ENCODE measurements around the gene SLC28A2.
A peak's percentile ranks its signal among the peaks of the same experiment; 100 is the strongest.

SLC28A2 gene

DNA sequence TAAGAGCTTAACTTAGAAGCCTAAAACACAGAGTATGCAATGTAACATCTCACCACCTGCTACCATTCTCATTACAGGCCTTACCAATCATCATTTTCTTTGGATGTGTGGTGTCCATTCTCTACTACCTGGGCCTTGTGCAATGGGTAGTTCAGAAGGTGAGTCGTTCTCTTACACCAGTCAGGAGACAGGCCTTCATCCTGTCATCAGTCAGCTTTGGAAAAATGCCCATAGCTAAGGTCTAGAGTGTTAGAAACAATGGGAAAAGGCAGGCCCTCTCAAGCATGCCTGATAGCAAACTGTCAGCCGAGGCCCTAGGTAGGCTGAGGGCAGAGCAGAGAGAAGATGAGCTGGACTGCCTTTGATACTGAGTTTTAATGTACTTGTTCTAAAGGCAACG, 13.5 kb downstream of the SLC28A2 start:
- TF ChIP-seq, protein P1, sequence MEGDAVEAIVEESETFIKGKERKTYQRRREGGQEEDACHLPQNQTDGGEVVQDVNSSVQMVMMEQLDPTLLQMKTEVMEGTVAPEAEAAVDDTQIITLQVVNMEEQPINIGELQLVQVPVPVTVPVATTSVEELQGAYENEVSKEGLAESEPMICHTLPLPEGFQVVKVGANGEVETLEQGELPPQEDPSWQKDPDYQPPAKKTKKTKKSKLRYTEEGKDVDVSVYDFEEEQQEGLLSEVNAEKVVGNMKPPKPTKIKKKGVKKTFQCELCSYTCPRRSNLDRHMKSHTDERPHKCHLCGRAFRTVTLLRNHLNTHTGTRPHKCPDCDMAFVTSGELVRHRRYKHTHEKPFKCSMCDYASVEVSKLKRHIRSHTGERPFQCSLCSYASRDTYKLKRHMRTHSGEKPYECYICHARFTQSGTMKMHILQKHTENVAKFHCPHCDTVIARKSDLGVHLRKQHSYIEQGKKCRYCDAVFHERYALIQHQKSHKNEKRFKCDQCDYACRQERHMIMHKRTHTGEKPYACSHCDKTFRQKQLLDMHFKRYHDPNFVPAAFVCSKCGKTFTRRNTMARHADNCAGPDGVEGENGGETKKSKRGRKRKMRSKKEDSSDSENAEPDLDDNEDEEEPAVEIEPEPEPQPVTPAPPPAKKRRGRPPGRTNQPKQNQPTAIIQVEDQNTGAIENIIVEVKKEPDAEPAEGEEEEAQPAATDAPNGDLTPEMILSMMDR (IDR thresholded peaks at IDR 0.05; ENCODE audit: low read depth, low read length): no peak
- H3K4me3 ChIP-seq (ENCODE audit: low read depth, low read length): no peak overlapping the region

- no peak overlapping the region for H3K4me3 ChIP-seq (ENCODE audit: low read depth, low read length)
- TF ChIP-seq, protein P1 (IDR thresholded peaks at IDR 0.05; ENCODE audit: low read depth, low read length): no peak
Measured at GRCh38 chr15:45268135-45268534, 16.1 kb downstream of the SLC28A2 start.

DNA sequence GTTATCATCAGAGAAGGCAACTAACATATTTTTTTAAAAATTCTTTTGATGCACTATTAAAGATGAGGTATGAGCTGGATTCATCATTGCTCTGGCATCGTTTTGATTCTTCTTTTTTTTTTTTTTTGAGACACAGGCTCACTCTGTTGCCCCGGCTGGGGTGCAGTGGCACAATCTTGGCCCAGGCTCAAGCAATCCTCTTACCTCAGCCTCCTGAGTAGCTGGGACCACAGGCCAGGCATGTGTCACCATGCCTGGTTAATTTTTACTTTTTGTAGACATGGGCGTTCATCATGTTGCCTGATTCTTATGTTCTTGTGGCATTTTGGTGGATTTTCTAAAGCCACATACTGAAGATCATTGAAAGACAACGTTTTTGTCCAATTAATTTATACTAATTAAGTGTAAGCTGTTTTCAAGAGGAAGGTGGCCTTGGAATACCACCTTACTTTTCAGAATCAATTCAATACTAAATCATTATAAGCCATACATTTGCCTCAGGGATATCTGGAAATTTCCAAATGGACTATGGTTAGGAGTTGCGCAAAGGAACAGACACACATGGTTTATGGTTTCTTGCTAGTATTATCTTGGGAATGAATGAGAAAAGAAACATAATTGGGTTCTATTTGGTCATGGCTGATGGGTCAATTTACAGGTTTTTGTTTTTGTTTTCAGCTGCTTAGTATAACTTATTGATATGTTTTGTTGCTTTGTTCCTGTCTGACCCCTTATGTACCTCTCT, 22.8 kb downstream of the SLC28A2 start:
- no peak overlapping the region for H3K4me3 ChIP-seq (ENCODE audit: low read depth, low read length)
- TF ChIP-seq, protein P1 (IDR thresholded peaks at IDR 0.05; ENCODE audit: low read depth, low read length): no peak

- TF ChIP-seq, protein P1 (IDR thresholded peaks at IDR 0.05; ENCODE audit: low read depth, low read length): 0 out of 2 replicates have a peak, but pooled peaks have one; percentile 7
- no peak overlapping the region for H3K4me3 ChIP-seq (ENCODE audit: low read depth, low read length)
Measured at GRCh38 chr15:45276831-45277230, 24.8 kb downstream of the SLC28A2 start.

DNA sequence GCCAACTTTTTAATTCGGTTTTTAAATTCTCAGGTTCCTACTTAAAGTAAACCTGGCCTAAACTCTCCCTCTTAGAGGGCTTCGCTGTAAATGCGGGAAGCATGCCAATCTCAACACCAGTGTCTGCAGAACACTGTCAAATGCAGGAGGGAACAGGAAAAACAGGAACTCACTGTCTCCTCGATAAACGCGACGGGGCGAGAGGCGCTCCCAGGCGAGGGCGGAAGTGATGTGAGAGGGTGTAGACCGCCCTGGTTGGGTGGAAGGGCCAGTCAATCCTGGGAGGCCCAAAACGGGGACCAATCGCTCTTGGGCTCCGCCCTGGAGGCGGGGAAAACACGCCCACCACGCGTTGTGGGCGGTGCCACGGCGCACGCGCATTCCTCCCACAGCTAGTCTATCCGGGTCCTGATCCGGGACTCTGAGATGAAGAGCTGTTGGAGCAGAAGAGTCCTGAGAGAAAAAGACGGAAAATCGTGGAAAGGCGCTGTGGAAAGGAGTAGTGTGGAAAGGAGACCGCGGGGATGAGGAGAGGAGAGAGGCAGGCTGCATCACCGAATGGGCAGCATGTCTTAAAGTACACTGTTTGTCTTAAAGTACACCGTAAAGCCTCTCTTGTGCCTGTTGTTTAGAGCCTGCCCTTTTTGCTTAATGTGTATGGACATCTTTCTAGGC, 27.1 kb downstream of the SLC28A2 start:
- TF ChIP-seq, protein P1 (IDR thresholded peaks at IDR 0.05; ENCODE audit: low read depth, low read length): no peak
- peak overlapping the region; percentile 58 for H3K4me3 ChIP-seq (ENCODE audit: low read depth, low read length)

DNA sequence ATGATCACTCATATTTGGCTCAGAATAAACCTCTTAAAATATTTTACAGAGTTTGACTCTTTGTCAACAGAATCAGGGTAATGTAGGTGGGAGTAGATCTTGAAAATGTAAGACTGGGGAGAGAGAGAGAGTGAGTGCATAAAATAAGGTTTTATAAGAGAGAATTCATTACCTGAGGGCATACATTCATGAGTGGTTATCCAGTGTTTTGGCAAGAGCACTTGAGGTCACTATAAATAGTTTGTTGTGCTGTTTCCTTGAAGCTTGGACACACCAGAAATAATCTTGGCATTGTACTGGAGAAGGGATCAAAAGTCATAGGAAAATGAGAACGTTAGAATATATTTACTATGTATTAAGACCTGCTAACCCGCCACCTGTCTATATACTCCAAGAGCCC, 33.4 kb downstream of the SLC28A2 start:
- no peak overlapping the region for H3K4me3 ChIP-seq (ENCODE audit: low read depth, low read length)
- TF ChIP-seq, protein P1 (IDR thresholded peaks at IDR 0.05; ENCODE audit: low read depth, low read length): no peak

GRCh38 chr15:45287390-45287956, 35.4 kb downstream of the SLC28A2 start:
- TF ChIP-seq, protein P1 (IDR thresholded peaks at IDR 0.05; ENCODE audit: low read depth, low read length): no peak
- no peak overlapping the region for H3K4me3 ChIP-seq (ENCODE audit: low read depth, low read length)

All from WI38 (cell line).